Activated naive CD8-positive, alpha-beta T cell treated with anti-CD3 and anti-CD28 coated beads, Interleukin-2, amount 10 ng/mL, durations not matched to agents 7 days and 5 days (primary cell): ENCODE data around the gene PPP1R14B. TPM values are rescaled to one million over a fixed set of nuclear protein-coding genes. Genes with fewer than 3 reads are reported as not detected.
A peak's percentile ranks its signal among the peaks of the same experiment; 100 is the strongest.

Source experiments
- ATAC-seq: fragments of 150-1000 bp; cut with Tn5 transposase; one replicate; pipeline ENCODE4 v1.10.0; 2021; ENCODE audit warnings: low read depth, moderate library complexity
- POLR2A ChIA-PET: fragments of 350-600 bp; sonication (Branson Sonifier 250); formaldehyde crosslinking; loops from one replicate; lab custom pipeline; 2021; ENCODE audit warnings: antibody characterized with exemption; lab: Charles Lee
- DNase-seq: peaks from one replicate; pipeline ENCODE4 v3.0.0; 2021
- H3K27ac Mint-ChIP-seq: one replicate; pipeline ENCODE4 v1.8.0; 2022; ENCODE audit warnings: mild to moderate bottlenecking, mixed read lengths
- H3K27me3 Mint-ChIP-seq: one replicate; pipeline ENCODE4 v1.8.0; 2022; ENCODE audit warnings: mild to moderate bottlenecking, moderate library complexity, mixed read lengths
- H3K36me3 Mint-ChIP-seq: one replicate; pipeline ENCODE4 v1.8.0; 2021; ENCODE audit warnings: mild to moderate bottlenecking, mixed read lengths
- H3K4me1 Mint-ChIP-seq: one replicate; pipeline ENCODE4 v1.8.0; 2021; ENCODE audit warnings: mixed read lengths
- H3K4me3 Mint-ChIP-seq: one replicate; pipeline ENCODE4 v1.8.0; 2022; ENCODE audit warnings: mild to moderate bottlenecking, moderate library complexity, mixed read lengths
- H3K9me3 Mint-ChIP-seq: one replicate; pipeline ENCODE4 v1.8.0; 2021; ENCODE audit warnings: mixed read lengths
- total RNA-seq, 2 experiments: library from RNA; stranded (reverse); gene quantifications; one replicate each; pipeline ENCODE4 v1.2.3, GENCODE V29; 2021

PPP1R14B gene
- total RNA-seq, 2 experiments from 2014 or later = 122 to 124 TPM

DNA sequence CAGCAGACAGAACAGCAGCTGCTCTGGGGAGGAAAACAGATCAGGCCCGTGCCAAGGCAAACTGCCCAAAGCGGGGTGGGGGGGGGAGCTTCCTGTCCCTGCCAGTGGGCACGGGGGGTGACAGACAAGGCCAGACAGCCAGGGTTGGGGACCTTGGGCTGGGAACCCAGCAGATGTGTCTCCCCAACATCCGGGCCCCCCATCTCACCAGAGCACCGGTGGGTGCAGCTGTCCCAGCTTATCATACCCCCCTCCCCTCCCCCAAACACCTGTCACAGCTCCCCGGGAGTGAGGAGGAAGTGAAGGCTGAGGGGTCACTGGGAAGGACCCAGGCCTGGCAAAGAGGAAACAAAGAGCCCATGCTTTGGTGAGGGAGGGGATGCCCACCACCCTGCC lies 1.3 kb downstream of the PPP1R14B start:
- peaks cover 18% of the 10 kb centered on the region for H3K4me1 Mint-ChIP-seq
- ATAC-seq (no peak), DNase-seq (no peak)
- H3K4me3 Mint-ChIP-seq = peak overlapping the region; percentile 93
- H3K27me3 Mint-ChIP-seq = peaks cover 2% of the 10 kb centered on the region
- POLR2A ChIA-PET = interaction anchor here (0.7 to 7.1 kb wide), 14 partner anchors 9 to 1404 kb away, joined by 3 to 106 read pairs (median 11); partner anchors contain the start of genes BAD, CCDC88B, DNAJC4 and ESRRA
- peak overlapping the region; percentile 90 for H3K27ac Mint-ChIP-seq
- H3K36me3 Mint-ChIP-seq = peaks cover 5% of the 10 kb centered on the region
- no peaks in the 10 kb centered on the region for H3K9me3 Mint-ChIP-seq

DNA sequence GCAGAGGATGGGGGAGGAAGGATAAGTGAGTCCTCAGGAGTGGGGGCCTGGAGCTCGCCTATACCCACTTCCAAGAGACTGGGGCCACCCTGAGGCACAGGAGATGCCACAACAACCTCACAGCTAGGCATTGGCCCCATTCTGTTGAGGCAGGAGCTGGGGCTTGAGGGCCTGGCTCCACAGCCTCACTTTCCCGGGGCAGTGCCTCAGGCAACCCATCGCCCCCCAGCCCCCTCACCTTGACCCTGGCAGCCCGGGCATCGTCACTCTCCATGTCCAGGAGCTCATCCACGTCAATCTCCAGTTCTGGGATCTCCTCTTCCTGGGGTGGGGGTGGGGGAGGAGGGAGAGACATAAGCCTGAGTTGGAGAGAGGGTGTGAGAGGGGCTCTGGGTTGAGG lies 1.8 kb downstream of the PPP1R14B start:
- peaks cover 7% of the 10 kb centered on the region for H3K36me3 Mint-ChIP-seq
- no peaks in the 10 kb centered on the region for H3K9me3 Mint-ChIP-seq
- DNase-seq (no peak), ATAC-seq (no peak)
- H3K4me3 Mint-ChIP-seq = peak overlapping the region; percentile 93
- H3K4me1 Mint-ChIP-seq = peaks cover 22% of the 10 kb centered on the region
- H3K27me3 Mint-ChIP-seq = peaks cover under 1% of the 10 kb centered on the region
- POLR2A ChIA-PET = interaction anchor here (0.6 to 7.1 kb wide), 15 partner anchors 10 to 1404 kb away, joined by 3 to 106 read pairs (median 11); partner anchors contain the start of genes BAD, CCDC88B, DNAJC4 and ESRRA
- H3K27ac Mint-ChIP-seq = peak overlapping the region; percentile 90

DNA sequence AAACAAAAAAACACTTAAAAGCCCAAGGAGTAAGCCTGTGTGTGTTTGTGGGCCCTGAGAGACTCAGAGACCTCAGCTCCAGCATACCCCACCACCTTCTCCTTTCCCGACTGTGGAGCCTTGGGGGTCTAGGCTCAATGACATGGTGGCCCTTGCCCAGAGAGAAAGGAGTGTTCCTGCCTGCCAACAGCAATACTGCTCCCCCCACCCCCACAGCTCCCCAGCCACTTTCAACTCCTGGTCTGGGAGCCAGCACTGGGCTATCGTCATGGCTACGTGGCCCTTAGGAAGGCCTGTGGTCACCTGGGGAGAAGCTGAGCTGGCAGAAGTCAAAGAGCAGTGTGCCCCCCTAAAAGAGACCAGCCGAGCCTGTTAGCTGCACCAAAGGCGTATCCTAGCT lies 2.6 kb downstream of the PPP1R14B start:
- DNase-seq (no peak), ATAC-seq (no peak)
- H3K27ac Mint-ChIP-seq = peak overlapping the region; percentile 34
- peaks cover 8% of the 10 kb centered on the region for H3K36me3 Mint-ChIP-seq
- H3K9me3 Mint-ChIP-seq = no peaks in the 10 kb centered on the region
- H3K4me1 Mint-ChIP-seq = peaks cover 27% of the 10 kb centered on the region
- POLR2A ChIA-PET = interaction anchor here (0.6 to 7.1 kb wide), 8 partner anchors 11 to 60 kb away, joined by 3 to 106 read pairs (median 14); partner anchors contain the start of genes BAD, ESRRA, FERMT3 and GPR137
- no peaks in the 10 kb centered on the region for H3K27me3 Mint-ChIP-seq
- peak overlapping the region; percentile 5 for H3K4me3 Mint-ChIP-seq

DNA sequence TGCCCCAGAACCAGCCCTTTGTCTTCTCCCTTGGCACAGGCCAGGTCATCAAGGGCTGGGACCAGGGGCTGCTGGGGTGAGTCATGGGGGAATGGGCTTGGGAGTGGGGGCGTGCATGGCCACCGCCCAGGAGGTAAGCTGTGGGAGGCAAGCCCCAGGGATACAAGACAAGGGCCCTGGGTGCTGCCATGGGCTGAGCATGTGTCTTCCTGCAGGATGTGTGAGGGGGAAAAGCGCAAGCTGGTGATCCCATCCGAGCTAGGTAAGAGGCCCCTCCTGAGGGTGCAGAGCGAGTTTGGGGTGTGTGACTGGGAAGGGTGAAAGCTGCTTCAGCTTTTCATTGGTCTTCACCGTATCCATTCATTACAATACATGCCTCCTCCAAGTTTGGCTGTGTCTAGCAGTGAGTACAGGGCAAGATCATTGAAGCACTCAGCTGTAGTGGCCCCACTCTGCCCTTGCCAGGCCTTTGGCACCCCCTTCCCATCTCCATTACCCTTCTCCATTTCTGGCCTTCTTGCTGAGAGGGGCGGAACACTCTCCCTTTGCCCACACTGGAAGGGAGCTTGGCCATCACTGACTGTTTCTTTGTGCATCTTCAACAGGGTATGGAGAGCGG lies 3.4 kb downstream of the PPP1R14B start:
- DNase-seq = no peak
- POLR2A ChIA-PET = interaction anchor here (0.6 to 7.1 kb wide), 8 partner anchors 11 to 61 kb away, joined by 3 to 106 read pairs (median 11); partner anchors contain the start of genes ESRRA, FERMT3, NUDT22 and TRPT1
- peaks cover 12% of the 10 kb centered on the region for H3K36me3 Mint-ChIP-seq
- H3K4me3 Mint-ChIP-seq = peak overlapping the region; percentile 96
- H3K4me1 Mint-ChIP-seq = peaks cover 27% of the 10 kb centered on the region
- peak overlapping the region; percentile 81 for H3K27ac Mint-ChIP-seq
- H3K9me3 Mint-ChIP-seq = no peaks in the 10 kb centered on the region
- no peaks in the 10 kb centered on the region for H3K27me3 Mint-ChIP-seq
- ATAC-seq = no peak

DNA sequence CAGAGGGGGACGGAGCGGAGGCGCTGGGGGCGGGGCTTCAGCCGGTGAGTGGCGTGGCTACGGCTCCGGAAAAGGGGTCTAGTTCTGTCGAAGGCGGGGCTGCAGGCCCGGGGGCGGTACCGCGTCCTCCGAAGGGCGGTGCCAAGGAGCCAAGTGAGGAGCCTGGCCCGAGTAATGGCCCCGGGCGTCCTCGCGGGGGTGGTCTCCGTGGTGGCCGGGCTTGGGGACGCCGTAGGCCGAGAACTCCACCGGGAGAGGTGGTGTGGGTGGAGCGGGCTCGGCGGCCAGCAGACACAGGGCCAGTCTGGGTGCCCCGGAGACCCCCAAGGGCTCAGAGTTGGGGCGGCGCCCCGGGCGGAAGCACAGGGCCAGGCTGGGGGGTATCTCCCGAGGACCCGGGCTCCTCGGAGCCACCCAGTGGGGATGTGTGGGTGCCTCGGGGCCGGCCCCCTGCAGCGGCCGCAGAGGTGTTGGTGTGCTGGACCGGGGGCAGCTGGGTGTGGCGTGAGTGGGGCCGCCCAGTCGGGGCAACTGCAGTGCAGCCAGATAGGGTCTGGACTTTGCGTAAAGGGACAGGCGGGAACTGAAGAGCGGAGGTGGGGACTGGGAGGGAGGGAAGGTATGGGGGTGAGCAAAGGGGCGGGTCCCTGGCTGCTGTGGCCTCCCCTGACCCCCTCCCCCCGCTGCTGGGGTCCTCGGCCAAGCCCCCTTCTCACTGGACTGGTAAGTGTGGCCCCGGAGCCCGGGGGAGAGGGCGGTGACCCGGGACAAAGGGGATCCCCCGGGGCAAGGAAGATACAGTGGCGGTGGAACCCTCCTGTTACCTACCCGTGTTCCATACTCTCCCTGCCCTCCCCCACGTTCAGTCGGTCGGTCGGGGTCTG lies 5.0 kb downstream of the PPP1R14B start:
- Mint-ChIP-seq H3K27me3 (no peaks in the 10 kb centered on the region), H3K27ac (peak overlapping the region; percentile 98), H3K4me3 (peak overlapping the region; percentile 96), H3K36me3 (peaks cover 18% of the 10 kb centered on the region), H3K9me3 (no peaks in the 10 kb centered on the region), H3K4me1 (peaks cover 24% of the 10 kb centered on the region)
- DNase-seq = no peak
- POLR2A ChIA-PET = interaction anchor here (0.7 to 7.1 kb wide), 15 partner anchors 9 to 117 kb away, joined by 3 to 106 read pairs (median 5); partner anchors contain the start of genes BAD, DNAJC4, ESRRA and FERMT3
- peak; percentile 66 for ATAC-seq

DNA sequence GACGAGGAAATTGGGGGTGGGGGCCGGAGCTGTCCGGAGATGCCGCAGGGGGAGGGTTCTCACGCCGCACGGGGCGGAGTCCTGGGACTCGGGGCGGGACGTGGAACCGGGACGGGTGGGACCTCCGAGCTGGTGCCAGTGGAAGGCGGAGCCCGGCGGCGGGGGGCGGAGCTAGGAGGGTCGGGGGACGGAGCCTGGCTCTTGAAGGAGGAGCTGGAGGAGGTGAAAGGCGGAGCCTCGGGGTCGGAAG lies 5.6 kb downstream of the PPP1R14B start:
- POLR2A ChIA-PET = interaction anchor here (0.7 to 7.1 kb wide), 14 partner anchors 9 to 118 kb away, joined by 3 to 106 read pairs (median 5); partner anchors contain the start of genes BAD, DNAJC4, ESRRA and FERMT3
- no peaks in the 10 kb centered on the region for H3K9me3 Mint-ChIP-seq

DNA sequence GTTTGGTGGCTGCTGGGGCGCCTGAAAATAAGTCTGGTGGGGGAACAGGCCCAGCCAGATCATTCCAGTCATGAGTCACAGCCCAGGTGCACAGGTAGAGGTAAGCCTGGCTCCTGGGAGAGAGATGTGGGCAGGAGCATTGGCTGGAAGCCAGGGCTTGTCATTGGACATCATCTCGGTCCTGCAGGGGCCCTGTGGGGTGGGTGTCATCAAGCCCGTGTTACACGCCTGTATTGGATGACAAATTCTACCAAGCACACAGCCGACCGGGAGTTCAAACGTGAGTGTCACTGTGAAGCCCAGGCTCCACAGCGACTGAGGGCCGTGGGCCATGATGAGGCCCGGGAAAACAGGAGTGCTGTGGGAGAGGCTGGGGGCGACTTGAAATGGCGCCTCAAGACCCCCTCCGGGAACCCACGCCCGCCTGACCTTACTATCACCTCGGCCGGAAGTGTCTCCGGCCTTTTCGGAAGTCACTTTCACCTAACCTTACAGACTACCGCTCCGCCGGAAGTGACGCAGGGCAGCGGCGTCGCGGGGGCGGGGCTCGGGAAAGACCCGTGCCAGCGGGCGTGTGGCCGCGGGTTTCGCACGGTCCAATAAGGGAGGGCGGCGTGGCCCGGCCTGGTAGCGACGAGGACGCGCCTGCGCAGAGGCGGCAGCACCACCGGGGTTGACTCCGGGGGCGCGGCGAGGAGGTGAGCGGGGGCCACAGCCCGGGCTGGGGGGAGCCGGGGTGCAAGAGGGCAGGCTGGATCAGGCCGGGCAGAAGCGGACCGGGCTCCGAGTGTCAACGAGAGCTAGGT lies 6.1 kb downstream of the PPP1R14B start, which contains the start of gene FKBP2:
Gene FKBP2, plus strand, starts transcription at position 661 of the 806 bp plus-strand sequence. CDS start 1,293 bp downstream, outside the sequence.
- Mint-ChIP-seq H3K27me3 (no peaks in the 10 kb centered on the region), H3K9me3 (no peaks in the 10 kb centered on the region), H3K36me3 (peaks cover 18% of the 10 kb centered on the region), H3K4me1 (peaks cover 24% of the 10 kb centered on the region), H3K27ac (peak within 1 kb of the TSS; percentile 98), H3K4me3 (peak within 1 kb of the TSS; percentile 96)
- POLR2A ChIA-PET = interaction anchor here (0.7 to 26.2 kb wide), 18 partner anchors 9 to 118 kb away, joined by 3 to 419 read pairs (median 5); partner anchors contain the start of genes BAD, DNAJC4, ESRRA and FERMT3
- DNase-seq (peak; percentile 99), ATAC-seq (peak; percentile 75)

More for the DNA sequence above, 5.6 kb downstream of the PPP1R14B start:
- H3K27me3 Mint-ChIP-seq = no peaks in the 10 kb centered on the region
- H3K4me1 Mint-ChIP-seq = peaks cover 24% of the 10 kb centered on the region
- peak overlapping the region; percentile 96 for H3K4me3 Mint-ChIP-seq
- peaks cover 18% of the 10 kb centered on the region for H3K36me3 Mint-ChIP-seq
- H3K27ac Mint-ChIP-seq = peak overlapping the region; percentile 98
- peak; percentile 75 for ATAC-seq
- DNase-seq = peak; percentile 100

DNA sequence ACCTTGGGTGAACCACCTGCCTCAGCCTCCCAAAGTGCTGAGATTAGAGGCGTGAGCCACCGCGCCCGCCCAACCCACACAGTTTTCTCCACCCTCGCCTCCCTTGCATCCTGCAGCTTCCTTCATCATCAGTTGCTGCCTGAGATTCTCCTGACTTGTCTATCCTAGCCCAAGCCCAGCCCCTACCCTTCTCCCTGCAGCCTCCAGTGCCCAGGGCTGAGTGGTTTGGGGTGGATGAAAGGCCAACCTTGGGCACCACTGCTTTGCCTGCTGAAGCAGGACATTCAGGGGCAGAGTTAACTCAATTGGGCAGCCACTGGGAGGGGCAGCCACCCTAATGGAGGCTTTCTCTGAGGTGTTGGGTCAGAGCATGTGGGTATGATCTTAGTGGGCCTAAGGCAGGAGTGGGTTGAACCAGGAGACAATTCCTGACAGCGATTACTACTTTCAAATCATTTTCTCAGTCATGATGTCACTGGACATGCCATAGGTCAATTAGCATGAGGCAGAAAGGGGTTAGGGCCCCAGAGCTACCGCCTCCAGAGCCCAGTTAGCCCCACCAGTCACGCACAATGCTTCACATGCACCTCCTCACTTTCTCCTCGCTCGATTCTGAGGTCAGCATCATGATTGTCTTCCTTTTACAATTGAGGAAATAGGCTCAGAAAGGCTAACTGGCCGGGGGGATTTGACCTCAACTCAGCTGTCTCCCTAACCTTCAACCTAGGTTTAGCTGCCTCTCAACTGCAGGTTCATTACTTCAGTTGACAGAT lies 6.9 kb downstream of the PPP1R14B start:
- peak overlapping the region; percentile 96 for H3K4me3 Mint-ChIP-seq
- H3K27ac Mint-ChIP-seq = peak overlapping the region; percentile 98
- POLR2A ChIA-PET = interaction anchor here (0.8 to 26.2 kb wide), 6 partner anchors 8 to 54 kb away, joined by 3 to 419 read pairs (median 6); partner anchors contain the start of genes FERMT3, GPR137, NUDT22 and STIP1
- peaks cover 27% of the 10 kb centered on the region for H3K4me1 Mint-ChIP-seq
- no peaks in the 10 kb centered on the region for H3K27me3 Mint-ChIP-seq
- DNase-seq (no peak), ATAC-seq (no peak)
- peaks cover 21% of the 10 kb centered on the region for H3K36me3 Mint-ChIP-seq
- no peaks in the 10 kb centered on the region for H3K9me3 Mint-ChIP-seq

DNA sequence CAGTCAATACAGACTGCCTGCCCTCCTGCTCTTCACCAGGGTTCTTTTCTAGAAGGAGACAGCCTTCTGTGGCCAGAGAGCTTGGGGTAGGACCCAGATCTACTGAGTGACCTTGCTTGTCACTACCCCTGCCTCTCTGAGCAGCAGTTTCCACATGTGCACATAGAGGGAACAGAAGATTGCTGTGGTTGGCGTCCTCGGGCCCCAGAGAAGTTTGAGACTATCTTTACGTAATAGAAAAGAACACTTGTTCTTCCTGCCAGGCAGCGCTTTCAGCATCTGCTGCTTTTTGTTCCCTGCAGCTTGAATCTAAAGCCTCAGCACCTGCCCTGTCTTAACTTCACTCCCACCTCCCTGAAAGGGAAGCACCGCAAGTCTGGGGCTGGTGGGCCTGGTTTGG lies 7.7 kb downstream of the PPP1R14B start:
- POLR2A ChIA-PET = interaction anchor here (0.7 to 26.2 kb wide), 5 partner anchors 8 to 30 kb away, joined by 3 to 419 read pairs (median 4); partner anchors contain the start of genes DNAJC4 and FERMT3
- no peak for DNase-seq
- H3K4me3 Mint-ChIP-seq = peak overlapping the region; percentile 19
- no peaks in the 10 kb centered on the region for H3K27me3 Mint-ChIP-seq
- H3K9me3 Mint-ChIP-seq = no peaks in the 10 kb centered on the region
- peaks cover 27% of the 10 kb centered on the region for H3K4me1 Mint-ChIP-seq
- no peak for ATAC-seq
- H3K36me3 Mint-ChIP-seq = peaks cover 21% of the 10 kb centered on the region
- H3K27ac Mint-ChIP-seq = peak overlapping the region; percentile 98

DNA sequence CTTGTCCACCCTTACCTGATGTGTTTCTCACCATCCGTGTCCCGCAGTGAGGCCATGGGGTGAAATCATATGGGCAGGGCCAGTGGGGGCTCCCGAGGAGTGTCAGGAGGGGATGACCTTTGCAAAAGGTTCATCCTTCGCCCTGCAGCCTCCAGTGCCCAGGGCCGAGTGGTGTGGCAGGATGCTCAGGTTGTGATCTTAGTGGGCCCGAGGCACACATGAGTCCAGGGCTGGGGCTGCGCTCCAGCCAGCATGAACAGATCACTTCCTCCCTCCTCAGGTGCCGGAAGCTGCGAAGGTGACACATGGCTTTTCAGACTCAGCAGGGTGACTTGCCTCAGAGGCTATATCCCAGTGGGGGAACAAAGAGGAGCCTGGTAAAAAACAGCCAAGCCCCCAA lies 8.7 kb downstream of the PPP1R14B start:
- ATAC-seq (no peak), DNase-seq (no peak)
- no peak overlapping the region for H3K4me3 Mint-ChIP-seq
- H3K27me3 Mint-ChIP-seq = no peaks in the 10 kb centered on the region
- no peaks in the 10 kb centered on the region for H3K9me3 Mint-ChIP-seq
- peaks cover 18% of the 10 kb centered on the region for H3K36me3 Mint-ChIP-seq
- H3K4me1 Mint-ChIP-seq = peaks cover 27% of the 10 kb centered on the region
- peak overlapping the region; percentile 61 for H3K27ac Mint-ChIP-seq
- POLR2A ChIA-PET = interaction anchor here (0.6 to 26.2 kb wide), 4 partner anchors 8 to 1526 kb away, joined by 3 to 419 read pairs (median 3); partner anchors contain the start of genes DNAJC4 and FERMT3

DNA sequence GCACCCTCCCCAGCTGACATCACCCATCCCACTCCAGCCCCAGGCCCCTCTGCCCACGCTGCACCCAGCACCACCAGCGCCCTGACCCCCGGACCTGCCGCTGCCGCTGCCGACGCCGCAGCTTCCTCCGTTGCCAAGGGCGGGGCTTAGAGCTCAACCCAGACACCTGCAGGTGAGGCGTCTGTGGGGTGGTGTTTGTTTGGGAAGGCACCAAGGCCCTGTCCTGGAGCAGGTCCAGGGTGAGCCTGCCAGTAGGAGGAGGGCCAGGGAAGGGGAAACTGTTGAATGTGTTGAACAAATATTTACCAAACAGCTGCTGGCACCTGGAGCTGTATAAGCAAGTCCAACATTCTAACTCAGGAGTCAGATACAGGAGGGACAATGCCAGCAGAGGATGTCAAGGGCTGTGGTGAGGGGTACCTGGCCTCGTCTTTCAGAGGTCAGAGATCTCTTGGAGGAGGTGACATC lies 9.2 kb downstream of the PPP1R14B start:
- DNase-seq (no peak), ATAC-seq (no peak)
- Mint-ChIP-seq H3K9me3 (no peaks in the 10 kb centered on the region), H3K4me1 (peaks cover 28% of the 10 kb centered on the region), H3K36me3 (peaks cover 17% of the 10 kb centered on the region), H3K4me3 (no peak overlapping the region), H3K27ac (peak overlapping the region; percentile 32), H3K27me3 (no peaks in the 10 kb centered on the region)
- POLR2A ChIA-PET = interaction anchor here (3.5 to 26.2 kb wide), 2 partner anchors 11 to 28 kb away, joined by 11 to 419 read pairs; partner anchors contain the start of genes FERMT3, NUDT22 and TRPT1
